Activated CD4-positive, alpha-beta memory T cell treated with anti-CD3 and anti-CD28 coated beads, Interleukin-2, amount 10 ng/mL, durations not matched to agents 7 days and 5 days (primary cell): ENCODE data around the gene KCNQ1. TPM values are rescaled to one million over a fixed set of nuclear protein-coding genes. Genes with fewer than 3 reads are reported as not detected.

Source experiments
- CTCF ChIA-PET: fragments of 350-600 bp; sonication (Branson Sonifier 250); formaldehyde crosslinking; loops from one replicate; lab custom pipeline; 2021; ENCODE audit warnings: antibody characterized with exemption, inconsistent platforms; lab: Charles Lee
- POLR2A ChIA-PET: fragments of 350-600 bp; sonication (Branson Sonifier 250); formaldehyde crosslinking; loops from one replicate; lab custom pipeline; 2021; ENCODE audit warnings: antibody characterized with exemption; lab: Charles Lee
- DNase-seq: peaks from one replicate; pipeline ENCODE4 v3.0.0-alpha.2; 2020
- H3K27ac Mint-ChIP-seq: one replicate; pipeline ENCODE4 v1.8.0; 2021; ENCODE audit warnings: mild to moderate bottlenecking, mixed read lengths
- H3K27me3 Mint-ChIP-seq: one replicate; pipeline ENCODE4 v1.8.0; 2021; ENCODE audit warnings: mixed read lengths
- H3K36me3 Mint-ChIP-seq: one replicate; pipeline ENCODE4 v1.8.0; 2021; ENCODE audit warnings: low read depth, mixed read lengths
- H3K4me1 Mint-ChIP-seq: one replicate; pipeline ENCODE4 v1.8.0; 2021; ENCODE audit warnings: mixed read lengths
- H3K4me3 Mint-ChIP-seq: one replicate; pipeline ENCODE4 v1.8.0; 2021; ENCODE audit warnings: mild to moderate bottlenecking, mixed read lengths
- H3K9me3 Mint-ChIP-seq: one replicate; pipeline ENCODE4 v1.8.0; 2021; ENCODE audit warnings: mixed read lengths
- total RNA-seq, 2 experiments: library from RNA; stranded (reverse); gene quantifications; one replicate each; pipeline ENCODE4 v1.2.3, GENCODE V29; 2021

Gene KCNQ1
- total RNA-seq, 2 experiments from 2014 or later: 14.8 to 15.0 TPM

DNA sequence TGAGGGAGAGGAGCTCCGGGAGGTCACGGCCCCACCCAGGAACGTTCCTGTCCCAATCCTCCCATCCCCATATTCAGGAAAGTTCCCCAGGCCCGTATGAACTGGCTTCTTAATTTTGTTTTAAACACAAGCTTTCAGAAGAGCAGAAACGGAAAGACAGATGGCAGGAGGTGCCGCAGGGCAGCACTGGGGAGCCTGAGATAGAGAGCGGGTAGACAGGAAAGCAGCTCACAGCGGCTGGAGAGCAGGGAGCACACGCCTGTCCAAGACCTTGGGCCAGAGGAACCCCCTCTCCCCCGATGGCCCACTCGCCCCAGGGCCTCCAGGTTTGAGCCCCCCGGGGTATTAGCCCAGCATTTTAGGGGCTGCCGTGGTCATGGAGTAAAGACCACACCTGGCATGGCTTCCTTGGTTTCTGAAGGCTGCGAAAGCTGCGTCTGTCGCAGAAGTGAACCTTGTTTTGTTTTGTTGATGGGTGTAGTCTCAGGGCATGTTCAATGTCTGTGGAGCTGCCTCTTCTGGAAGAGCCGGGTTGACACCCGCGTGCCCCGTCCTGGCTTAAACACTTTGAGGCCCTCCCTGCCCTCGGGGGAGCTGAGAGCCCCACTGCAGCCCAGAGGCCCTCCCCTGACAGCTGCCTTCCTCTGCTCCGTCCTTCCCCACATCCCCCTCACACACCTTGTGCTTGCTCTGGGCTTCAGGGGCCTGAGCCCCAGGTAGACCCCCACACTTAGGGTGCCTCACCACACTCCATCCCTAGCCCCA, 272.9 kb downstream of the KCNQ1 start:
- CTCF ChIA-PET: no interaction called here
- H3K9me3 Mint-ChIP-seq: no peaks in the 10 kb centered on the region
- no peaks in the 10 kb centered on the region for H3K4me1 Mint-ChIP-seq
- H3K27me3 Mint-ChIP-seq: no peaks in the 10 kb centered on the region
- H3K36me3 Mint-ChIP-seq: no peaks in the 10 kb centered on the region
- H3K4me3 Mint-ChIP-seq: no peak overlapping the region
- POLR2A ChIA-PET: no interaction called here
- no peak overlapping the region for H3K27ac Mint-ChIP-seq
- no peak for DNase-seq

DNA sequence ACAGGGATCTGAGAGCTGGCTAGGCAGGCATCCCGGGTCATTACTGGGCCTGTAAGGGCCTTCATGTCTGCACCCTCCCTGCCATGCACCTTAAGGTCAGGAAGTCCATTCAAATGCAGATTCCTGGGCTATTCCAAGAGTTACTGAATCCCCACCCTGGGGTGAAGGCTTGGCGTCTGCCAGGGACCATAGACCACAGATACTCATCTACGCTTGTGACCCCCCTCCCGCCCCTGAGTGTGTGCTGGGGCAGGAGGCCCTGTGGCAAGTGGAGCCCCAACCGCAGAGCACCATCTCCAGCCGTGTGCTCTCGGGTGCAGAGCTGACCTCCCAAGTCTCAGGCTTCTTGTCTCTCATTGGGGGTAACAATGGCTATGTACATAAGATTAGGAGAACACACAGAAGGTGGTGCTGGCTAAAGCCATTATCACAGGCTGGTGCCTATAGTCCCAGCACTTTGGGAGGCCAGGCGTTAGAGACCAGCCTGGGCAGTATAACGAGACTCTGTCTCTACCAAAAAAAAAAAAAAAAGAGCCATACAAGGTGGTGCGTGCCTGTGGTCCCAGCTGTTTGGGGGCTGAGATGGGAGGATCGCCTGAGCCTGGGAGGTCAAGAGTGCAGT, 274.1 kb downstream of the KCNQ1 start:
- Mint-ChIP-seq H3K27me3 (no peaks in the 10 kb centered on the region), H3K9me3 (no peaks in the 10 kb centered on the region), H3K4me1 (no peaks in the 10 kb centered on the region), H3K36me3 (no peaks in the 10 kb centered on the region), H3K27ac (no peak overlapping the region), H3K4me3 (no peak overlapping the region)
- ChIA-PET CTCF (no interaction called here), POLR2A (no interaction called here)
- DNase-seq: no peak

DNA sequence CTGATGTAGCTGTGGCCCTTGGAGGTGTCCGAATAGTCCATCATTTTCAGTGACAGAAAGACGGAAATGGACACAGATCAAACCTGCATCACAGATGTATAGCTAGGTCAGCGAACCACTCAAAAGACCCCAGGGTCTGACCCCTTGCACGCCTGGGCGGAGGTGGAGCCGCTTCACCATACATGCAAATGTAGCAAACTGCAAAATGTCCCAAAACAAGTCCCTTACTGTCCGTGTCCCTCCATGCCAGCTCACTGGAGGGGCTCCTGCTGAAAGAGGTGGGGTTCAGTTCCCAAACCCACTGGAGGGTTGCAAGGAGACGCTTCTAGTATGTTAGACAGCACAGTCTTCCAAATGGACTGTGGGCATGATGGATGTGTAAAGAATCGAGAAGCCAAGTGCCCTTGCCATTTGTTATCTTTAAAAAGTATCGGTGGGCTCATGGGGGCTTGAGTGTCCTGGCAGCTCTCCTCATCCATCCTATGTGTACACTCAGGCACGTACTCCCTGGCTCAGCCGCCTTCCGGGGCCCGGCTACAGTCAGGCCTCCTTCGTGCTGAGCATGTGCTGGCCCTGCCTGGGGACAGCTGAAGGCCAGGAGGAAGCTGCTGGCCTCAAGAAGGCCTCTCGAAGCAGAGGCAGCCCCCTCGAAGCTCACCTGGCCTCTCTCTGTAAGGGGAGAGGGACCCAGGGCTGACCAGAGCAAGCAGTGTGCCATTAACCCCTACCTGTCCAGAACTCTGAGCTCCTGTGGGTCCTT, 275.2 kb downstream of the KCNQ1 start:
- no peak for DNase-seq
- ChIA-PET CTCF (no interaction called here), POLR2A (no interaction called here)
- no peak overlapping the region for H3K27ac Mint-ChIP-seq
- no peak overlapping the region for H3K4me3 Mint-ChIP-seq
- H3K4me1 Mint-ChIP-seq: no peaks in the 10 kb centered on the region
- no peaks in the 10 kb centered on the region for H3K9me3 Mint-ChIP-seq
- H3K36me3 Mint-ChIP-seq: no peaks in the 10 kb centered on the region
- no peaks in the 10 kb centered on the region for H3K27me3 Mint-ChIP-seq

DNA sequence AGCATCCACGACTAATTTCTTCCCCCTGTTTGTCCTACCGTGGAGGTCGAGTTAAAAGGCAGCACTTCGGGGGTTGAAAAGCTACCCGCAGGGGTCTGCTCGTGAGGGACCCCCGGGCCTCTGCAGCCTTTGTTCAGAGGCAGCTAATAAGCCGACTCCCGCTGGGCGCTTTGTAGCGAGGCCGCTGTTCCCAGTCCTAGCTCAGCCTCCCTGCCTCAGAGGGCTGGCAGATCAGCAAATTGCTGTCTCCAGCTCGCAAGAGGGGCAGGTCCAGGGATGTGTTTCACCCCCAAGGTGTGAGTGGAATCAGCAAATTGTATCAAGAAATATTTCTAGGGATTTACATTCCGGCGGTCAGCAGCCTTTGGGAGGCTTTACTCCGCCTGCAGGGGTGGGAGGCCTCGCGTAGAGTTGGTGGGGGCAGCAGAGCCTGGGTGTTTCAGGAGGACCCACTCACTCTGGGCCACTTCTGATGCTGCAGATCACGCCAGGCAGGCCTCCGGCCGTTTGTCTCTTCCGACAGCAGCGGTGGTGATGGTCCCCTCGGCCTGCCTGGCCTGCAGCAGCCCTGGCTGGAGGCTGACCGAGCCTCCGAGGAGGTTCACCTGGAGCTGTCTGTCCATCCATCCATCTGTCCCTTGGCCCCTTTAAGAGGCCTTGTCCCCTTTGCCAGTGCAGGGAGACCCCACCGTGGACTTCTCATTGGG, 276.6 kb downstream of the KCNQ1 start:
- H3K9me3 Mint-ChIP-seq: no peaks in the 10 kb centered on the region
- H3K4me1 Mint-ChIP-seq: no peaks in the 10 kb centered on the region
- H3K4me3 Mint-ChIP-seq: no peak overlapping the region
- no peak overlapping the region for H3K27ac Mint-ChIP-seq
- CTCF ChIA-PET: no interaction called here
- H3K36me3 Mint-ChIP-seq: no peaks in the 10 kb centered on the region
- POLR2A ChIA-PET: no interaction called here
- no peaks in the 10 kb centered on the region for H3K27me3 Mint-ChIP-seq
- DNase-seq: no peak

DNA sequence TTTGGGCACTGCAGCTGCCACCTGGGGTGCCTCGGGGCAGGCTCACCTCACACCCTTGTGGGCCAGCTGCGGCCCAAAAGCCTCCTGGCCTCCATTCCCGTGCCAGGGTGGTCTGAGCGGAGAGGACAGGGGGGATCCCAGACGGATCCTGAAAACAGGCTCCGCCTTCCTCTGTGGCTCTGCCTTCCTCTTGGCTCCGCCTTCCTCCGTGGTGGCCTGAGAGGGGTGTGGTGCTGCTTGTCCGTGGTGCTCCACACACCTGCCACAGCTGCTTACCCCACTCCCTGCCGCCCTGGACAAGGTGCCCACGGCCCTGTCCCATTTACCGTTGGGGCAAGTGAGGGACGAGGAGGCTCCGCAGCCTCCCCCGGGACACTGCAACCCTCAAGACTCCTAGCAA, 278.1 kb downstream of the KCNQ1 start:
- no peak for DNase-seq
- Mint-ChIP-seq H3K9me3 (no peaks in the 10 kb centered on the region), H3K4me3 (no peak overlapping the region), H3K27me3 (no peaks in the 10 kb centered on the region), H3K36me3 (no peaks in the 10 kb centered on the region), H3K4me1 (no peaks in the 10 kb centered on the region), H3K27ac (no peak overlapping the region)
- CTCF ChIA-PET: no interaction called here
- POLR2A ChIA-PET: no interaction called here

DNA sequence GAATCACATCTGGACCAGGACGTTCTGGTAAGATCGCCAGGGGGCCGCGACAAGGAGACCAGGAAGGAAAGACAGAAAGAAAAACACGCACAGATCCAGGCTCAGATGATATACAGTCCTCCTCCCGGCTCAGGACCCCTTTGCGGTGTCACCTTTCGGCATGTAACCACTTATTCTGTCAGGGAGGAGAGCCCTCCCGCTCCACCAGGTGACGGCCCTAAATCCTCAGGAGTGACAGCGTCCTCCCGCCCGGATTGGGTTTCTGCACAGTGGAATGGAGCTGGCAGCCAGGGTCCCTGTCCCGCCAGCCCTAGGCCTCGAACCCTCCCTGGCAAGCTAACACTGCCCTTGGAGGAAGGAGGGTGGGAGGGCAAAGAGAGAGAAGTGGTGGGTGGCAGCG, 279.3 kb downstream of the KCNQ1 start:
- ChIA-PET POLR2A (no interaction called here), CTCF (no interaction called here)
- no peaks in the 10 kb centered on the region for H3K36me3 Mint-ChIP-seq
- DNase-seq: no peak
- no peak overlapping the region for H3K4me3 Mint-ChIP-seq
- H3K27ac Mint-ChIP-seq: no peak overlapping the region
- H3K9me3 Mint-ChIP-seq: no peaks in the 10 kb centered on the region
- no peaks in the 10 kb centered on the region for H3K4me1 Mint-ChIP-seq
- no peaks in the 10 kb centered on the region for H3K27me3 Mint-ChIP-seq

DNA sequence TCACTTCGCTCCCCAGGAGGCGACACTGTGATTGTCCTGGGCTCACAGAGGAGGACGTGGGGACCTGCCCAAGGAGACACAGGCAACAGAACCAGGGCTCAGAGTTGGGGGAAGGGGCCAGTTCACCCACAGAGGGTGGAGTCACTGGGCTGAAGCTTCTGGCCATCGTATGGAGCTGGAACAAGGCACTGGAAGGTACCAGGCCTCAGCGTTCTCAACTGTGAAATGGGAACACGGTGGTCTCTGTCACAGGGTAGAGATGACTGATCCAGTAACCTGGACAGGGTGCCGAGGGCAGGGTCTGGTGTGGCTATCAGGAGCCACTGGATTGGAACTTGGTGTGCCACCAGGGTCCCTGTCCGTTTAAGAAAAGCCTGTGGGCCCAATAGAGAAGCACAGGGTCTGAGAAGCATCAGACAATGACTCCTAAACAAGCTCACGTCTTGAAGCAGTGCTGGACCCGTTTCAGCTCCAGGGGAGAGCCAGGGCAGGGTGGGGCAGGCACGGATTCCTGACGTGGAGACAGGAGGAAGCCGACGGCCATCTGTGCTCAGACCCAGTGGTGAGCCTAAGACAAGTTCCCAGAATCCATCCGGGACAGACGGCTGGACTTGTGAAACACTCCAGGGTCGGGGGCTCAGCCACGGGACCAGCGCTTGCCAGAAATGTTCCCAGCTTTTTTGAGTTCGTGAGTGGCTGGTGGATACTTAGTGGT, 280.0 kb downstream of the KCNQ1 start:
- ChIA-PET CTCF (no interaction called here), POLR2A (no interaction called here)
- no peak overlapping the region for H3K27ac Mint-ChIP-seq
- DNase-seq: no peak
- no peaks in the 10 kb centered on the region for H3K36me3 Mint-ChIP-seq
- H3K4me1 Mint-ChIP-seq: no peaks in the 10 kb centered on the region
- H3K4me3 Mint-ChIP-seq: no peak overlapping the region
- H3K27me3 Mint-ChIP-seq: no peaks in the 10 kb centered on the region
- H3K9me3 Mint-ChIP-seq: no peaks in the 10 kb centered on the region

DNA sequence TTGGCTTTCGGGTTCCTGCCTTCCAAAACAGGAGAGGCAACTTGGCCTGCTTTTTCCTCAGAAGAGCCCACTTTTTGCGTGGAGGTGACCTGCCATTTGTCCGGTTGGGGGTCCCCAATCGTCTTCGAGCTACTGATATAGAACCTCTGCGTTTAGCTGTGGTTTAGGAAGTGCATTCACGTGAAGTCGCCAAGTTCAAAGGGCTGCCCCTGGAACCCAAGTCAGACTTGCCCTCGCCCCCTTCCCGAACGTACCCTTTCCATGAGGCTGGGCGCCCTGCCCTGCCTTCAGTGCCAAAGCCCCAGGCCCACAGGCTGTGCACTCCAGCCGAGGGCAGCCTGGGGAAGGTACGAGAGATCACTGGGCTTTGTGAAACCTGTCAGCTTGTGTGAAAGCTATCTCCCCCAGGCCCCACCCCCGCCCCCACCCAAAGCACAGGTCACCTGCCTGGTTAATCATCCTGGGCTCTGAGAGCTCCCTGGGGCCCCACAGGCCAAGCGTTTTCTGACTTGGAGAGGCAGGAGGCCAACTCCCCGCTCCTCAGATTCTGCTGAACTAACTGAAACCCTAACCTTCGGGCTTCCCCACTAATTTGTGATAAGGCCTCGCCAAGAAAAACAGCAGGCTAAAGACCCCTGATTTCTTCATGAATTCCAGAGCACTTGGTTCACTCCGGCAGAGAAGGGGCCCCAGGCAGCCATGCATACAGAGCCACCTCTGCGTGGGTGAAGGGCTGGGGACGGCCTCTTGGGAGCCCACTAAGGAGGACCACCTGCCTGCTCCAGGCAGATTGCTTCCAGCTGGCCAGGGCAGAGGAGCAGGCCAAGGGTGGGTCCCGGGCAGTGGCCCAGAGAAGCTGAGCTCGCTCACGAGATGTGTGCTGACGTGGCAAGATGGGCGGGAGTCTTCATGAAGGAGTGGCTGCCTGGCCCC, 280.8 kb downstream of the KCNQ1 start:
- Mint-ChIP-seq H3K36me3 (no peaks in the 10 kb centered on the region), H3K4me3 (no peak overlapping the region), H3K27ac (no peak overlapping the region), H3K4me1 (no peaks in the 10 kb centered on the region), H3K27me3 (no peaks in the 10 kb centered on the region), H3K9me3 (no peaks in the 10 kb centered on the region)
- CTCF ChIA-PET: no interaction called here
- POLR2A ChIA-PET: no interaction called here
- no peak for DNase-seq

DNA sequence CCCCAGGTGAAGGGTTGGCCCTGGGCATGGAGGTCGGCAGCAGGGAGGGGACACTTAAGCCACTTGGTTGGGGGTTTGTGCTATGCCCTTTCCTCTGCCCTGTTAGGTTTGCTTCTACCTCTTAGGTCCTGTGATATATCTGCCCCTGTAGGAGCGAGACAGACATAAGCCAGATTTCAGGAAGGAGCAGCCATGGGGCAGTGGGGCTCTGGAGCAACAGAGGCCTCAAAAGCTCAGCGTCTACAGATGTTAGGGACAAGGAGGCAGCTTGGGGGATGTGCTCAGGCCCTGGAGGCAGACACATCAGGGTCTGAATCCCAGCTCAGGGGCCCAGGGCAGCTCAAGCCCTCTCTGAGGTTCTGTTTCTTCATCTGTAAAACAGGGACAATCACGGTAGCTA, 282.2 kb downstream of the KCNQ1 start:
- POLR2A ChIA-PET: no interaction called here
- Mint-ChIP-seq H3K27me3 (no peaks in the 10 kb centered on the region), H3K27ac (no peak overlapping the region), H3K4me1 (no peaks in the 10 kb centered on the region), H3K9me3 (no peaks in the 10 kb centered on the region), H3K4me3 (no peak overlapping the region), H3K36me3 (no peaks in the 10 kb centered on the region)
- DNase-seq: no peak
- CTCF ChIA-PET: no interaction called here

DNA sequence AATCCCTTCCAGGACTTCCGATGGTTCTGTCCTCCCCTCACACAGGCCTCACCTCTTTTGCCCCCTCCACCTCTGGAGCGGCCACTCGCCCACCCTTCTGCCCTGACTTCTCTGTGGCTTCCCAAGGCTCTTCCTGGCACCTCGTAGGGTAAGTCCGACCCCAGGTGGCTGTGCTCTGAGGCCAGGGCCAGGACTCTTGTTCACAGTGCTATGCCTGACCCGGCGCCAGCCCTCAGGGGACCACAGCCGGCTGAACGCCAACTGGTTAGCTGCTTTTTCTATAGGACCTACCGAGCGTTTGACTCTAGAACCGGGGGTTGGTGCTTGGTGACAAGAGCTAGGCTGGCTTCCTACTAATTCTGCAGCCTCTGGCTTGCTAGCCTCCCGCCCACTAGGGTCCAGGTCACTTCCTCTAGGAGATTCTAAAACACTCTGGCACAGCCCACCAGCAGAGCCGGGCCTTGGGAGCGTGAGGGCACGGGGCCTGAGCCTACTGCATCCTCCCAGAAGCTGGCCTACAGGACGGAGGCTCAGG, 283.4 kb downstream of the KCNQ1 start:
- Mint-ChIP-seq H3K27ac (no peak overlapping the region), H3K4me3 (no peak overlapping the region), H3K9me3 (no peaks in the 10 kb centered on the region), H3K36me3 (no peaks in the 10 kb centered on the region), H3K4me1 (no peaks in the 10 kb centered on the region), H3K27me3 (no peaks in the 10 kb centered on the region)
- no peak for DNase-seq
- ChIA-PET CTCF (no interaction called here), POLR2A (no interaction called here)

DNA sequence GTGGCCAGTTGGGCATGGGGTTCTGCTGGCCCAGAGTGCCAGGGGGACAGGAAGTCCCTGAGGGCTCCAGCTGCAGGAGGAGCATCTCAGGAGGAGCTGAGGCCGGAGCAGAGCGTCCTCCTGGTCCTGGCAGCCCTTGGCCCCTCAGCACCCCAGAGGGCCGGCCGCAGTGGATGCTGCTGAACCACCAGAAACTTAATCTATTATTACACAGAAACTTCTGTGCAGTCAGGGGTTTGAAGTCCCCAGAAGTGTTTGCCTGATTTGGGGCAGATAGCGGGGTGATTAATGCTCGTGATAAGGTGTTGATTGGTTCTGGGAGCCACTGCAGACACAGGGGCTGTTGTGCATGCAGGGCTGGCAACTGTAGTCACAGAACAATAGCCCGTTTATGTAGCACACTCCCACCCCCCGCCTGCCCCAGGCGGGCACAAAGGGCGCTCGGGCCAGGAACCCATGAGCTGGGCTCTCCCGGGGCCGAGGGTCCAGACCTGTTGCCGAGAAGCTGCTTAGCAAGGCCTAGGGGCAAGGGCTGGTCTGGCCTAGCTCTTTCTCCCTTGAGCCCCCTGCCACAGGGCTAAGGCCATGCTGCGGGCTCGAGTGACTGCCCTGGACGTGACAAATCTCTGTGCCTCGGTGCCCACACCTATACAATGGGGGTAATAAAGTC, 284.0 kb downstream of the KCNQ1 start:
- H3K9me3 Mint-ChIP-seq: no peaks in the 10 kb centered on the region
- DNase-seq: no peak
- ChIA-PET POLR2A (no interaction called here), CTCF (no interaction called here)
- H3K4me3 Mint-ChIP-seq: no peak overlapping the region
- no peaks in the 10 kb centered on the region for H3K4me1 Mint-ChIP-seq
- H3K27ac Mint-ChIP-seq: no peak overlapping the region
- no peaks in the 10 kb centered on the region for H3K27me3 Mint-ChIP-seq
- no peaks in the 10 kb centered on the region for H3K36me3 Mint-ChIP-seq
